Body of pancreas (tissue), 4 donors: Measurements from ENCODE around the gene LACTBL1.
"Not testable (repeated sequence)": the region's sequence is repeated elsewhere in the genome, so short reads cannot be mapped to it uniquely, and the experiment has no call there.

Experiments
- CTCF ChIP-seq, 7 experiments: fragments of 450-650 bp in 4 of 7; fragments of 200-600 bp in 3 of 7; sonication (generic) in 3 of 7; IDR thresholded peaks; one replicate each; pipeline ENCODE4 v1.5.1; 2016 to 2019; ENCODE audit warnings: antibody characterized with exemption in 7 of 7
- POLR2A ChIP-seq, 3 donors: fragments of 450-650 bp; IDR thresholded peaks; one replicate each; pipeline ENCODE4 v1.6.1; 2016; ENCODE audit warnings: antibody characterized with exemption in 3 of 3, mild to moderate bottlenecking in 2 of 3

- TF ChIP-seq CTCF, POLR2A (IDR thresholded peaks at IDR 0.05): not testable (repeated sequence)
Measured at GRCh38 chr1:23002218-23002617, 29.6 kb upstream of the LACTBL1 start.
